HG02870 (cell line): ENCODE results near the gene CCDC12.

Source experiments
- ATAC-seq: cut with Tn5 transposase; IDR thresholded peaks from one replicate; pipeline ENCODE4 v1.9.1; 2021; ENCODE audit warnings: mild to moderate bottlenecking, moderate library complexity; ENCODE audit not compliant: unreplicated experiment

The CCDC12 gene

DNA sequence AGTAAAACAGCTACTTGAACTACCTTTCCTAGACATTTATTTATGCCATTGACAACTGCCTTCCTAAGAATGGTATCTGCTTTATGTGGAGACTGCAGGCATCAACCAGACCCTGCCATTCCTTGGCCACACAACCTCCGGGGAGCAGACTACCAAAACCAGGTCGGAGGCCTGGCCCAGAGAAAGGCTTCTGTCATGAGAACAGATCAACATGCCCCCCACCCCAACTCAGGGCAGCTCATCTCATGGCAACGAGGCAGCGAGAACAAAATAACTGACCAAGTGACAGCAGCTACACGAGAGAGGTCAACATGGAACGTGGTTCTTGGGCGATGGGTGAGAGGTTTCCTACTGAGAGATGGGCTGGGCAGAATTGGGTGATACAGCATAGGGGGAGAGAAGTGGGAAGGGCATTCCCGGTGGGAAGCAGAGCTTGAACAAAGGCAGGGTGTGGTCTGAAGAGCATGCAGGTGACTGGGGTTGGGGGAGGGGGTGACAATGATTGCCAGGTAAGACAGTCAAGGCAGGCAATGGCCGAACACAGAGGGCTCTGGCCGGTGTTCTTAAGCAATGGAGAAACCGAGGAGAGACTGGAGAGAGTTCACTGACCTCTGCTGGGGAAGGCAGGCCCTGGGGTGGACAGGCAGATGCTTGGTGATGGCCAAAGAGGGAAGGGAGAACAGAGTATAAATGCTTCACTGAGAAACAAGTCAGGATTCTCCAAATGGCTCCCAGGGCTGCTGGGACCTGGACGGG lies 33.9 kb downstream of the CCDC12 start:
- ATAC-seq: no peak

DNA sequence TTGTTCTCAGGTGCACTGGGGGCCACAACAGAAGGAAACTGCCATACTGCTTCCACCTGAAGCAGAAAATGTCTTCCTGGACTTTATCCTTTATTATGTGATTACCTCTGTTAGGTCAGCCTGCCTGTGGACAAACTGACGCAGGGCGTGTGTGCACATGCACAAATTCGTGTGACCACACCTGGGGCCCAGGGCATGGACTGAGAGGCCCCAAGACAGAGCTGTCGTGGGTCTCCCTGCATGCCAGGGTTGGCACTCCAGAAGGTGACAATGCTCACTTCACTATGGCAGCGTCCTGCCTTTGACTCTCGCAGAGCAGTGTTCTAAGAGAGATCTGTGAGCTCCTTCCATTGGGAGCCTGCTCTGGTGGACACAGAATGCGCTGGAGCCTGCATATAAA lies 34.5 kb downstream of the CCDC12 start:
- no peak for ATAC-seq

DNA sequence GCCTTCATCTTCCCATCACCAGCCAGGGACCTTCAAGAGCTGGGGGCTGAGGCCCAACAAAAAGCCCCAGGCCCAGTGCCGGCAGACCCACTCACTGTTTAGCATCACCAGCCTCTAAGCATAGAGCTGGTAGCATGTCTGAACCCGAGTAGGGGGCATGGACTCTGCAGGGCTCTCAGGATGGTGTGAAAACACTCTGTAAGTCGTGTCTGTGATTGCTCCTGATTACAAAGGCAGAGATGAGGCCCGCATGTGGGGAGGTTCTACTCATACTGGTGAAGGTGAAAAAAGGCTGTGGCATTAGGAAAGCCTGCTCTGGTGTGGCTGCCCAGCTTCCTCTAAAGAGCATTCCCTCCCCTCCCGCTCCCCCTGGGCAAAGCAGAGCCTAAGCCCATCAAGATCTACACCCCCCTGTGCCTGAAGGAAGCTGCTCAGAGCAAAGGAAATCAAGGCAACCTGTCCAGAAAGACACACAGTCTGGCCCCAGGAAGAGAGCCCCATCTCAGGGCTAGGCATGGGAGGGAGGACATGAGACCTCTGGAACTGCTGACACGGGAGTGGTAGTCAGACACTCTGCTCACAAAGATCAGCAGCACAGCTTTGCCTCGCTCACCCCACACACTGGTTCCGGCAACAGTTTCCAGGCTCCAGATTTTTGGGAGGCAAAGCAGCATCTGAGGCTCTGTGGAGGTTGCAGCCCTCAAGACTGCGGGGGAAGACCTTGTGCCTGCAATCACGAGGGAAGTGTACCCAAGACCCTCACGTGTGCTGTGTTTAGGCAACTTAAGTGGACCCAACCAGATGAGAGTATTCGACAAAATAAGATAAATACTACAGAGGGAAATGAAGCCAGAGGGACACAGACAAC lies 36.7 kb downstream of the CCDC12 start:
- no peak for ATAC-seq

- ATAC-seq: no peak
Measured at GRCh38 chr3:46938118-46938517, 38.4 kb downstream of the CCDC12 start.

GRCh38 chr3:46936733-46937250 lies 39.8 kb downstream of the CCDC12 start:
- no peak for ATAC-seq

DNA sequence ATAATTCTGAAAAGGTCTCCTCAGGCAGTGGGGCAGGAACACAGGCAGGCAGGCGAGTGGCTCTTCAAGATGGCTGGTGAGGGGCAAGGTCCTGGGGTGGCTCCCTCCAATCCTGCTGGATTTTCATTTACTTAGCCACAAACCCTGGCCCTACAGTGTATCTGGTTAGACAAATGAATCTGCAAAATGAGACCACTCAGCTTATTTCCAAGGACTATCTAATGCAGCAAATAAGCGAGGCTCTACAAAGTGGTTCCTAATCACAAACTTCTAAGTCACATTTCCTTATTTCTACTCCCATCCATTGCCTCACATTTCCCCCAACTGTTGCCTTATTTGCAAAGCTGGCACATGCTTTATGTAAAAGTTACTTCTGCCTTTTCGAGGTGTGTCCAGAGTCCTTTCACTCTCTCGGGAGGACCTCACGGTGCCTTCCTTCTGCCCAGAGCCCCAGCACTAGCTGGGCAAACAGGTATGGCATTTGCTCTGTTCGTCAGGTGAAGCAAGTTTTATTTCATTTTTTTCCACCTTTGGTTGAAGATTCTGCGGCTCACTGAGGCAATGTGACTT lies 40.5 kb downstream of the CCDC12 start:
- no peak for ATAC-seq

DNA sequence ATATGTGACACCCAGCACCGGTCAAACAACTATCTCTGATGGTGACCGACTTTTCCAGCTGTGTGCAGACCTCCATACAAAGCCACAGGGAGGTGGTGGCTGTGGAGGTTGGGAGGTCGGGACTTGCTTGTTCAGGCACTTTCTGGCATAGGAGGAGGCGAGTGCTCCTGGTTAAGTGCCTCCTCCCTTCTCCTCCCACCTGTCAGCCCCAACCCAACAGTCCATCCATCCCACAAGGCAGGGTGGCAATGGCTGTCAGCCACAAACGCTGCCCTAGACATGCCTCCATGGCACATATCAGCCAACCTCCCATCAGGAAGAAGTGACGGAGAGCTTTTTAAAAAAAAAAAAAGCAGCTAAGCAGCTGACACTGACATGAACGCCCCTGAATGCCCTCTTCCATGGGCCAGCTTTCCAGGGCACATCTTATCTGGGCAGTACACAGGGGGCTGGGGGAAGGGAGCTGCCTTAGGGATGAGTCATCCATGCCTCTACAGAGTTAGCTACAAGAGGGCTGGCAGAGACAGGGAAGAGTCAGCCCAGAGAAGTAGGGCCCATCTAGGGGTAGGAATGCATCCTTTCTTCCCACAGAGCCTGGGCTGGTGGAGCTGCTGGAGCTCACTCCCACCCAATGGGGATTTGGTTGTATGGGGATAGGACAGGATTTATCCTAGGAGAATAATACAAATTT lies 41.2 kb downstream of the CCDC12 start:
- ATAC-seq: no peak

- ATAC-seq: no peak
Measured at GRCh38 chr3:46934498-46935167, 41.9 kb downstream of the CCDC12 start.

DNA sequence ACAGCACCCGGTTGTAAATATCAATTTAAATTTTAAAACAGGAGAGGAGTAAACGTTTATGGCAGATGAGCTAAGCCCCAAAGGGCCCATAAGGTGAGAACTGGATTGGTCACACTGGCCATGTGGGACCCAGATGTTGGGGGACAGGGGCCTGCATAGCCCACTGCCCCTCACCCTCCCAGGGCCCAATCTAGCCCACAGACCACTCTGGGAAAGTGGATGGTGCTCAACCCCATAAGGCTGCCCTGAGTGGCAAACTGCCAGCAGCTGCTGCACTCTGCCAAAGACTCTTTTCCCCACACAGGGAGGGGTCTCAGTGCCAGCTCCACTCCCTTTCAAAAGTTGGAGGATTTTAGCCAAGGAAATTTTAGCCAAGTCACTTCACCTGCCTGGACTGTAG lies 42.5 kb downstream of the CCDC12 start:
- no peak for ATAC-seq

- ATAC-seq: no peak
Measured at GRCh38 chr3:46933261-46933660, 43.3 kb downstream of the CCDC12 start.

GRCh38 chr3:46932455-46933225 lies 43.9 kb downstream of the CCDC12 start:
- no peak for ATAC-seq

- no peak for ATAC-seq
Measured at GRCh38 chr3:46931631-46932331, 44.8 kb downstream of the CCDC12 start.

DNA sequence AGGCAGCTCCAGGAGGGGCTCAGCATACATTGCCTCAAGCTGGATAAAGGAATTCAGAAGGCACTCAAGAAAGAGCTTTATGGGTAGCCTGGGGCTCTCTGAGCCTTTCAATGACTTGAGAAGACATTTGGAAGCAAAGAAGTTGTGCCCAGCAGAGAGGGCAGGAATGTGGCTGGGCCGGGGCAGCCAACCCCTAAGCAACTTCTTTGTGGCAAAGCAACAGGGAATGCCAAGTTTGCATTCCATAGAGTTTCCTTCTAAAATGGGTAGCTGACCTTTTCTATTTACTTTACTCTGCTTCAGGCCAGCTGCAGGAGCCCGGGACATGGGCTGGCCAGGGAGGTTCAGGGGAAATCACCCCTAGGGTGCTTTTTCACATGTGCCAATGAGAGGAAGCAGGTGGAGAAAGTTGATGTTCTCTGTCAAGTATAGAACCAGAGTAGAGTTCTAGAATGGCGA lies 45.6 kb downstream of the CCDC12 start:
- no peak for ATAC-seq

GRCh38 chr3:46930166-46930944 lies 46.2 kb downstream of the CCDC12 start:
- ATAC-seq: no peak

DNA sequence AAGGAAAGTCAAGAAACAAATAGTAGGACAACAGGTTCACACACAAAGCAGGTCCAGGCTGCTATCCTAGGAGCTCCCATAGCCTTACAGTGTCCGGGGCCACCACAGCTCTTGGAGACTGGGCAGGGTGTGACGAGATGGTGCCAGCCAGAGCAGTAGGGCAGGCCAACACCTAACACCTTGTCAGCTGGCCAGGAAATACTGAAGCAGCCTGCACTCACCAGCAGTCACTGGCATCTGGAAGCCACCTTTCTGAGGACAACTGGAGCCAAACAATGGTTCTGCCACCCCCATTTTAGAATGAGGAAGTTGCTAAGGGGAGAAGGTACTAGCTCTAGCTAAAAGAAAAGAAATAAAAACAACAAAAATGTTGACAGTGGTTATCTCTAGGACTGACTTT lies 47.2 kb downstream of the CCDC12 start:
- ATAC-seq: no peak

GRCh38 chr3:46928282-46928681 lies 48.3 kb downstream of the CCDC12 start:
- ATAC-seq: no peak

DNA sequence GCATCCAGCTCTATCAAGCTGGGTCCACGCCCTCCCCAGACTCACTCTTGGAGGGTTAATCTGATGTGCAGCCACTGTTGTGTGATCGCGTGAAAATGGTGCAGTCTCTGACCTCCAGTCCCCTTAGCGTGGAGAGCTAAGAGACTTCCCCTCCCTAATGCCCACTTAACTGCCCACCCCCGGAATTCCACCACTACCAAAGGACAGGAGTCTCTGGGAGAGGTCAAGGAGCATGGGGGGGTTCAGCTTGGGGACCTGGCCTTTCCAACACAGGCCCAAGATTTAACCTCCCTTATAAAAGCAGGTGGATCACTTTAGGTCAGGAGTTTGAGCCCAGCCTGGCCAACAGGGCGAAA lies 48.8 kb downstream of the CCDC12 start:
- ATAC-seq: no peak
